ENCODE measurements around the gene TBC1D14. TPM values are rescaled to one million over a fixed set of nuclear protein-coding genes. Genes with fewer than 3 reads are reported as not detected.

Gene TBC1D14
- total RNA-seq, 4 donors from 2014 or later = 39.0 to 48.4 (median 43.7) TPM

- TF ChIP-seq CTCF (IDR thresholded peaks at IDR 0.05; ENCODE audit: low read depth) = no peak
Observed at GRCh38 chr4:6894528-6895498, 14.8 kb upstream of the TBC1D14 start.

- TF ChIP-seq CTCF (IDR thresholded peaks at IDR 0.05; ENCODE audit: low read depth) = no peak
Observed at GRCh38 chr4:6896035-6896434, 13.6 kb upstream of the TBC1D14 start.

GRCh38 chr4:6898763-6899162 lies 10.9 kb upstream of the TBC1D14 start:
- TF ChIP-seq CTCF (IDR thresholded peaks at IDR 0.05; ENCODE audit: low read depth) = no peak

- TF ChIP-seq CTCF (IDR thresholded peaks at IDR 0.05; ENCODE audit: low read depth) = no peak
Observed at GRCh38 chr4:6900181-6900812, 9.3 kb upstream of the TBC1D14 start.

- TF ChIP-seq CTCF (IDR thresholded peaks at IDR 0.05; ENCODE audit: low read depth) = no peak
Observed at GRCh38 chr4:6900956-6901355, 8.7 kb upstream of the TBC1D14 start.

GRCh38 chr4:6901669-6902317 lies 7.8 kb upstream of the TBC1D14 start:
- no peak for TF ChIP-seq CTCF (IDR thresholded peaks at IDR 0.05; ENCODE audit: low read depth)

All from subcutaneous adipose tissue (tissue), 4 donors.